Neural crest cell (in vitro differentiated cells): ENCODE measurements around the gene SMARCA4. TPM values are rescaled to one million over a fixed set of nuclear protein-coding genes. Genes with fewer than 3 reads are reported as not detected.

Source experiments
- DNase-seq: peaks from one replicate; pipeline ENCODE4 v3.0.0; 2021; ENCODE audit warnings: low read depth, mixed read lengths, low spot score
- H3K27ac Mint-ChIP-seq: one replicate; pipeline ENCODE4 v1.8.0; 2021; ENCODE audit warnings: mild to moderate bottlenecking, mixed read lengths; ENCODE audit not compliant: unreplicated experiment
- H3K27me3 Mint-ChIP-seq: 2 replicates; pipeline ENCODE4 v1.8.0; 2021; ENCODE audit warnings: low read depth, mild to moderate bottlenecking, mixed read lengths
- H3K36me3 Mint-ChIP-seq: 2 replicates; pipeline ENCODE4 v1.8.0; 2021; ENCODE audit warnings: low read depth, mild to moderate bottlenecking, mixed read lengths
- H3K4me1 Mint-ChIP-seq: 2 replicates; pipeline ENCODE4 v1.8.0; 2021; ENCODE audit warnings: mixed read lengths
- H3K4me3 Mint-ChIP-seq: one replicate; pipeline ENCODE4 v1.8.0; 2021; ENCODE audit warnings: mild to moderate bottlenecking, mixed read lengths
- H3K9me3 Mint-ChIP-seq: 2 replicates; pipeline ENCODE4 v1.8.0; 2021; ENCODE audit warnings: mixed read lengths
- total RNA-seq: library from RNA; stranded (reverse); gene quantifications from 2 replicates; pipeline ENCODE4 v1.2.1, GENCODE V29; 2021
- TF ChIP-seq, protein P1 (sequence below): fragments of 200-600 bp; sonication (generic); conservative IDR thresholded peaks from 2 replicates; pipeline ENCODE4 v1.5.0; 2021; ENCODE audit warnings: antibody characterized with exemption, mild to moderate bottlenecking

Gene SMARCA4
- total RNA-seq, 1 donor from 2014 or later = 363 TPM

DNA sequence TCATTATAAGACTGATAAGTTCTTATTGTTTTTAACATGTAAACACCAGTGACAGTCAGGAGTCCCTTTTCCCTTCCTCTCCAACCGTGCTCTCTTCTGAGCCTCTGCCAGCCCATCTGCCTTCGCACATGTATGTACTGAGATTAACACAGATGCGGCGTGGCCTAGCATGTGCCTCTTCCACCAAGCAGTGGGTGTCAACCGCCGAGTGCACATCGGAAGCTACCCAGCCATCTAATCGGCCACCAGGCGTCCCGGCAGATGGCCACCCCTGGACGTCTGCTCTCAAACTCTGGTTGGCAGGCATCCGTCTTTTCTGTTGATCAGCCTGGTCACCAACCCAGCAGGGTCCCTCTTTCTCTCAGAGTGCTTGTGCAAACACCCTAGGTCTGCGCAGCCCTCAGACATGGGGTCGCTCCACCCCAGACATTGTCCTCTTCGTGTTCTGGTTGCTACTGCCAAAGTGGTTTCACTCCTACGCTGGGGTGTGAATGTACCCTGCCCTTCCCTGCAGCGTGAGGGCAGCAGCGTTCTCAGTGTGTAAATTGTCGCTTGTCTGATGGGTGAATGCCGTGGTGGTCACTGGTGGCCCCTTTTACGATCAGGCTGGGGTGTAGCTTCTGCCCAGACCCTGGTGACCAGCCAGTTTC is 70.7 kb downstream of the SMARCA4 start:
- Mint-ChIP-seq H3K4me1 (no peaks in the 10 kb centered on the region), H3K27me3 (no peaks in the 10 kb centered on the region), H3K4me3 (no peak overlapping the region), H3K27ac (no peak overlapping the region), H3K9me3 (no peaks in the 10 kb centered on the region), H3K36me3 (peaks cover 8% of the 10 kb centered on the region)
- no peak for DNase-seq
- TF ChIP-seq, protein P1, sequence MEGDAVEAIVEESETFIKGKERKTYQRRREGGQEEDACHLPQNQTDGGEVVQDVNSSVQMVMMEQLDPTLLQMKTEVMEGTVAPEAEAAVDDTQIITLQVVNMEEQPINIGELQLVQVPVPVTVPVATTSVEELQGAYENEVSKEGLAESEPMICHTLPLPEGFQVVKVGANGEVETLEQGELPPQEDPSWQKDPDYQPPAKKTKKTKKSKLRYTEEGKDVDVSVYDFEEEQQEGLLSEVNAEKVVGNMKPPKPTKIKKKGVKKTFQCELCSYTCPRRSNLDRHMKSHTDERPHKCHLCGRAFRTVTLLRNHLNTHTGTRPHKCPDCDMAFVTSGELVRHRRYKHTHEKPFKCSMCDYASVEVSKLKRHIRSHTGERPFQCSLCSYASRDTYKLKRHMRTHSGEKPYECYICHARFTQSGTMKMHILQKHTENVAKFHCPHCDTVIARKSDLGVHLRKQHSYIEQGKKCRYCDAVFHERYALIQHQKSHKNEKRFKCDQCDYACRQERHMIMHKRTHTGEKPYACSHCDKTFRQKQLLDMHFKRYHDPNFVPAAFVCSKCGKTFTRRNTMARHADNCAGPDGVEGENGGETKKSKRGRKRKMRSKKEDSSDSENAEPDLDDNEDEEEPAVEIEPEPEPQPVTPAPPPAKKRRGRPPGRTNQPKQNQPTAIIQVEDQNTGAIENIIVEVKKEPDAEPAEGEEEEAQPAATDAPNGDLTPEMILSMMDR = no peak

DNA sequence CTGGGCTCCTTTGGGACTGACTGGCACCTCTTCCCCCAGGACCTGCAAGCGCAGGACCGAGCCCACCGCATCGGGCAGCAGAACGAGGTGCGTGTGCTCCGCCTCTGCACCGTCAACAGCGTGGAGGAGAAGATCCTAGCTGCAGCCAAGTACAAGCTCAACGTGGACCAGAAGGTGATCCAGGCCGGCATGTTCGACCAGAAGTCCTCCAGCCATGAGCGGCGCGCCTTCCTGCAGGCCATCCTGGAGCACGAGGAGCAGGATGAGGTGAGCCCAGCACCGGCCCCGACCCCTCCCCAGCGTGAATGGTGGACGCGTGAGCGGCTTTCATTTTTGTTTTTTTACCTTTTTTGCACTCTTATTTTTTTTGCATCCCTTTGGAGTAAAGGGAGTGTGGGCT is 72.4 kb downstream of the SMARCA4 start:
- Mint-ChIP-seq H3K27ac (no peak overlapping the region), H3K27me3 (no peaks in the 10 kb centered on the region)

DNA sequence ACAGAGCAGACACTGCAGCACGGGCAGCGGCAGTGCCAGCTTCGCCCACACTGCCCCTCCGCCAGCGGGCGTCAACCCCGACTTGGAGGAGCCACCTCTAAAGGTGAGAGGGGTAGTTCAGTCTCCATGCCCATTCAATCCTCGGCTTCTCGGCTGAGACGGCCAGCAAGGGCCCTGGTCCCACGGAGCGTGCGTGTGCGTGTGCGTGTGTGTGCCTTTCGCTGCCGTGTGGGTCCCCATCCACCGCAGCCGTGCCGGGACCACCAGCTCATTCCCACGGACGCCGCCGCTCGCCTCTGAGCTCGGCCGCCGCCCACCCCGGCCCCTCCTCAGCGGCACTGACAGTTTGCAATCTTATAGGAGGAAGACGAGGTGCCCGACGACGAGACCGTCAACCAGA is 72.9 kb downstream of the SMARCA4 start:
- H3K4me3 Mint-ChIP-seq = no peak overlapping the region
- no peak overlapping the region for H3K27ac Mint-ChIP-seq

More for the DNA sequence above, 72.4 kb downstream of the SMARCA4 start:
- Mint-ChIP-seq H3K36me3 (peaks cover 21% of the 10 kb centered on the region), H3K4me3 (peak overlapping the region; percentile 38), H3K9me3 (no peaks in the 10 kb centered on the region), H3K4me1 (no peaks in the 10 kb centered on the region)
- no peak for DNase-seq
- TF ChIP-seq, protein P1 = no peak

DNA sequence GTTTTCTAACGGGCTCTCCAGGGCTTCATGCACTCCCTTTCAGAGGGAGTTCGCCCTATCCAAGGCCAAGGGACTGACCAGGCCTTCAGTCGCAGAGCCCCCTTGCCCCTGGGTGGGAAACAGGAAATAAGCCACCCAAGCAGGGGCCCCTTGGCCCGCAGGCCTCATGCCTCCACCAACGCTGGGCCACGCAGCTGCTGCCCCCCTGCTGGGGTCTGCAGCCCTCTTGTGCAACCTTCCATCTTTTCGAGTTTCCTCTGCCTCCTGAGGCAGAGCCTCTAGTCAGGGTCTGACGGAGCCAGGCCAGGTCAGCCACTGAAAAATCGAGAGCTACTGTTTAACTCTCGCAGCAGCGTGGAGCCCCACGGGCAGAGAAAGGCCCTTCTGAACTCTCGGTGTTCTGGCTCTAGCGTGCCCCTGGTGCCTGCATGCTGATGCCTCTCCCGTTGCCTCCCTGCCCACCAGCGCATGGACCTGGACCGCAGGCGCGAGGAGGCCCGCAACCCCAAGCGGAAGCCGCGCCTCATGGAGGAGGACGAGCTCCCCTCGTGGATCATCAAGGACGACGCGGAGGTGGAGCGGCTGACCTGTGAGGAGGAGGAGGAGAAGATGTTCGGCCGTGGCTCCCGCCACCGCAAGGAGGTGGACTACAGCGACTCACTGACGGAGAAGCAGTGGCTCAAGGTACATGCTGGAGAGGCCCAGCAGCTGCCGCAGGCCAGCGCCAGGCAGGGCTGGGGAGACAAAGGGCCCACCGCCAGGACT is 73.8 kb downstream of the SMARCA4 start:
- Mint-ChIP-seq H3K4me3 (no peak overlapping the region), H3K27ac (no peak overlapping the region), H3K27me3 (no peaks in the 10 kb centered on the region), H3K4me1 (no peaks in the 10 kb centered on the region), H3K36me3 (peaks cover 26% of the 10 kb centered on the region), H3K9me3 (no peaks in the 10 kb centered on the region)
- no peak for DNase-seq
- TF ChIP-seq, protein P1 = no peak

More for the DNA sequence above, 72.9 kb downstream of the SMARCA4 start:
- no peaks in the 10 kb centered on the region for H3K4me1 Mint-ChIP-seq
- peaks cover 25% of the 10 kb centered on the region for H3K36me3 Mint-ChIP-seq
- no peaks in the 10 kb centered on the region for H3K27me3 Mint-ChIP-seq
- no peaks in the 10 kb centered on the region for H3K9me3 Mint-ChIP-seq
- no peak for DNase-seq
- TF ChIP-seq, protein P1 = no peak

DNA sequence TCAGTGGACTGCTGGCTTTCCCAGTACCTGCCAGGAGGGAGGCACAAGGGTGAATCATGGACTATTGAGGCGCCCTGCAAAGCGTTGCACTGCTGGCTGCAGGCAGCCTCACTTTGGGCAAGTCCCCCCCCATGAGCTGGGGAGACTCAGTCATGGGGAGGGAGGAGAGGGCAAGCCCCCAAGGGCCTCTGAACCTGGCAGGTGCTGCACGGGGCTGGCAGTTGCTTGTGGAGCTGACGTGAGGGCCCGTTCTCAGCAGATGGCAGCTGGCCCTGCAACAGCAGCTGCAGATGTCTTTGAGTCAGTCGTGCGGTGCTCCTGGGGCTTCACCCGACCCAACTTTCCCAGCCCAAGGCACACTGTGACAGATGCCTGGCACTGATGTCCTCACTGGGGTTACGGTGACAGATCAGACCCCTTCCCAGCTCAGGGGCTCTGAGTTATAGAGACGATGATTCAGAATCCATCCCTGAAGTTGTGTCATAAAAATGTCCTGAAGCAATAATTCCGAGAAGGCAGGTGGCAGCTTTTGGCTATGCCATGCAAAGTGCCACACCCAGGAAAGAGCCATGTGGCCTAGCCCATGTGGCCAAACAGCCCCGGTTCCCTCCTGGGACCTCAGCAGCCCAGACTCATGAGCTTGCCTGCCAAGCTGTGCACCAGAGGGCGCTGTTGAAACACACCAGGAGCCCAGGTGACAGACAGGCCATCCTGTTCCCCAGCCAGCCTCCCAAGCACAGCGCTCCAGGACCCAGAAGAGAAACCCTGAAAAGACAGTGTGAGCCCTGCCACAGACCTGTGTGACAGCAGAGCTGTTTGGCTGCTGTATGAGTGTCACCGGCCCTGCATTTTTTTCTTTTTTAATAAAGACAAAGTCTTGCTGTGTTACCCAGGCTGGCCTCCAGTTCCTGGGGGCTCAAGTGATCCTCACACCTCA is 74.9 kb downstream of the SMARCA4 start:
- peak; percentile 89 for DNase-seq
- Mint-ChIP-seq H3K36me3 (peaks cover 26% of the 10 kb centered on the region), H3K27ac (no peak overlapping the region), H3K4me1 (no peaks in the 10 kb centered on the region), H3K27me3 (no peaks in the 10 kb centered on the region), H3K9me3 (no peaks in the 10 kb centered on the region), H3K4me3 (no peak overlapping the region)
- TF ChIP-seq, protein P1 = peak; percentile 86
